Fibroblast of pulmonary artery (primary cell): ENCODE results near the gene PTPRG.

ENCODE experiments used
- DNase-seq: peaks from one replicate; pipeline ENCODE4 v3.0.0-alpha.2; 2010; ENCODE audit warnings: low read depth
- H3K4me3 ChIP-seq: replicated peaks from 2 replicates; pipeline ENCODE4 v1.5.1; 2011; ENCODE audit warnings: low read depth, mild to moderate bottlenecking, control low read depth, low read length, moderate library complexity
- TF ChIP-seq, protein P1 (sequence below): IDR thresholded peaks from 2 replicates; pipeline ENCODE4 v1.5.1; 2011; ENCODE audit warnings: mild to moderate bottlenecking, control low read depth, low read length, inconsistent platforms; ENCODE audit errors: missing control alignments

Gene PTPRG

DNA sequence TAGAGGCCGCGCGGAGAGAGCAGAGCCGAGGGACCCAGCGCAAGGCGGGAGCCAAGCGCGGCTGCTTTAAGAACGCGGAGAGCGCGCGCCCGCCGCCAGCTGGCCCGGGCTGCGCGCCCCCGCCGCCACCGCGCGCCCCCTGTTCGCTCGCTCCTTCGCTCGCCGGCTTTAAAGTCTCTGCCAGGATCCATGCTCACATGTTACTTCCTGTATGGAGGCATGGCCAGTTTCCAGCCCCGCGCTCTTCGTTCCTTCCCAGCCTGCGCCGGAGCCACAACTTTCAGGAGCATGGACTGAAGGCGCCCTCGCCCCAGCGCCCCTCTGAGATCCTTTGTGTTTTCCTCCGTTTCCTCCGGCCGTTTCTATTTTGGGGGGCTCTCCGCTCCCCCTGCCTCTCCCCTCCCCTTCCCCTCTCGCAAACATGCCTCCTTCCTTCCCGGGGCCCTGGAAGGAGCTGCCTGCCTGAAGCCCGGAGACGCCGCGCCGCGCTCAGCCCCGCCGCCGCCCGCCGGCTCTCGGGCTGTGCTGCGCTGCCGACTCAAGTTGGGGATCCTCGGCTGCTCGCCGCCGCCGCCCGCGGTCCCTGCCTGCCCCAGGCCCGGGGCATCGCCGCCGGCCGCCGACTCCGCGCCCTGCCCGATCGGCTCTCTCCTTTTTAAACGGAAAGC, at the start of gene PTPRG:
PTPRG (plus strand) TSS at position 198 of the 668 bp plus-strand sequence. CDS start 717 bp downstream, outside the sequence.
- TF ChIP-seq, protein P1, sequence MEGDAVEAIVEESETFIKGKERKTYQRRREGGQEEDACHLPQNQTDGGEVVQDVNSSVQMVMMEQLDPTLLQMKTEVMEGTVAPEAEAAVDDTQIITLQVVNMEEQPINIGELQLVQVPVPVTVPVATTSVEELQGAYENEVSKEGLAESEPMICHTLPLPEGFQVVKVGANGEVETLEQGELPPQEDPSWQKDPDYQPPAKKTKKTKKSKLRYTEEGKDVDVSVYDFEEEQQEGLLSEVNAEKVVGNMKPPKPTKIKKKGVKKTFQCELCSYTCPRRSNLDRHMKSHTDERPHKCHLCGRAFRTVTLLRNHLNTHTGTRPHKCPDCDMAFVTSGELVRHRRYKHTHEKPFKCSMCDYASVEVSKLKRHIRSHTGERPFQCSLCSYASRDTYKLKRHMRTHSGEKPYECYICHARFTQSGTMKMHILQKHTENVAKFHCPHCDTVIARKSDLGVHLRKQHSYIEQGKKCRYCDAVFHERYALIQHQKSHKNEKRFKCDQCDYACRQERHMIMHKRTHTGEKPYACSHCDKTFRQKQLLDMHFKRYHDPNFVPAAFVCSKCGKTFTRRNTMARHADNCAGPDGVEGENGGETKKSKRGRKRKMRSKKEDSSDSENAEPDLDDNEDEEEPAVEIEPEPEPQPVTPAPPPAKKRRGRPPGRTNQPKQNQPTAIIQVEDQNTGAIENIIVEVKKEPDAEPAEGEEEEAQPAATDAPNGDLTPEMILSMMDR = no peak
- DNase-seq = peak; percentile 95
- H3K4me3 ChIP-seq = peak within 1 kb of the TSS; percentile 93

GRCh38 chr3:61518590-61518989, 42.8 kb upstream of the PTPRG start:
- DNase-seq = no peak
- H3K4me3 ChIP-seq = no peak overlapping the region
- TF ChIP-seq, protein P1 = no peak

GRCh38 chr3:61520966-61521628, 40.3 kb upstream of the PTPRG start:
- TF ChIP-seq, protein P1 = no peak
- DNase-seq = no peak
- no peak overlapping the region for H3K4me3 ChIP-seq

DNA sequence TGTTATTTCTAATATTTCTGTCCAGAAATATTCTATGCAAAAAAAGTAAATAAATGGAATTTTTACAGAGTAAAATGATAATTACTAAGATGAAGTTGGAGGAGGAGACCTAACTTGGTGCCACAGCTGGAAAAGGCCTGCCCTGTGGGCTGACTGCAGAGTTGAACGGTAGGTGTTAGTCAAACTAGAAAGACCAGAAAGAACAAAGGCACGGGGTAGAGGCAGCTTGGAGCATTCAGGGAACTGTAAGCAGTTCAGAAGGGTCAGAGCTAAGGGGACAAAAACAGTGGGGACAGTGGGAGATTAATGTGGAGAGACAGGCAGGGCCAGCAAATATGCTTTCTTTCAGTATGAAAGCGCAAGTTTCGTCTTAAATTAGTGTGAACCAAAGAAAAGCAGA, 39.3 kb upstream of the PTPRG start:
- no peak overlapping the region for H3K4me3 ChIP-seq
- TF ChIP-seq, protein P1 = no peak
- DNase-seq = no peak

DNA sequence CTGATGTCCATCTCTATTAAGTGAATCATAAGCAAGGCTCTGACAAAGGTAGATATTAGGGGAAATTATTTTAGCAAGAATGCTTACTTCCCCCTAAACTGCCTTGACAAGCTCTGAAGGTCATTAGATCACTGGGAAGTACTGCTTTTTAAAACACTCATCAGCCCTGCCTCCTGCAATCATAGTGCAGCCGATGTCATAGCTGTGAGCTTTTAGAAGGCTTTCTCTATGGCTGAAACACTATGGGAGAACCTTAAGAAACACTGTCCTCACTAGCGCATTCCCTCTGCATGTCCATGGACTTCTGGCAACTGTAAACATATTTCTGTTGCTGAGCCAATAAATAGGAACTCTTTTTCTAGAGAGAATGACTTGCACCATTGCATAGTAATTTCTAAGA, 38.7 kb upstream of the PTPRG start:
- TF ChIP-seq, protein P1 = no peak

DNA sequence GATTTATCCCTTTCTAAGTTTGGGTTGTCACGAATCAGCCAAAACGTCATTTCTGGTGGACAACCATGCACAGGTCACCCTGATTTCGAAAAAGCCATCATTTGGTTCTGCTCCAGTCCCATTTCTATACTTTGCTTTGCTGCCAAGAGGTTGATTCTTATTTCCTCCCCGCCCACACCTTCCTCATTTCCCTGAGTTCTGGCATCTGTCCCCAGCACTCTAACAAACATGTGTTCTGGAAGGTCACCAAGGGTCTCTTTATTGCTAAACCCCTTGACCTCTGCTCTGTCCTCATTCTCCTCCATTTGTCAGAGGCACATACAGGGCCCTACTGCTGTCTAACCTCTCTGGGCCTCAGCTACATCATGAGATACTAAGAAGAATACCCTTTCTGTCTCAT, 36.4 kb upstream of the PTPRG start:
- DNase-seq = peak; percentile 45
- H3K4me3 ChIP-seq = no peak overlapping the region
- TF ChIP-seq, protein P1 = no peak

More for the DNA sequence above, 38.7 kb upstream of the PTPRG start:
- no peak for DNase-seq
- no peak overlapping the region for H3K4me3 ChIP-seq
